Measurements from ENCODE around the gene LRRC36. TPM values are rescaled to one million over a fixed set of nuclear protein-coding genes. Genes with fewer than 3 reads are reported as not detected.
"Not testable (repeated sequence)": the region's sequence is repeated elsewhere in the genome, so short reads cannot be mapped to it uniquely, and the experiment has no call there.

The LRRC36 gene
- total and polyA plus RNA-seq, 10 donors, result 0.46 to 2.3 (median 0.74) TPM; not detected in 3

DNA sequence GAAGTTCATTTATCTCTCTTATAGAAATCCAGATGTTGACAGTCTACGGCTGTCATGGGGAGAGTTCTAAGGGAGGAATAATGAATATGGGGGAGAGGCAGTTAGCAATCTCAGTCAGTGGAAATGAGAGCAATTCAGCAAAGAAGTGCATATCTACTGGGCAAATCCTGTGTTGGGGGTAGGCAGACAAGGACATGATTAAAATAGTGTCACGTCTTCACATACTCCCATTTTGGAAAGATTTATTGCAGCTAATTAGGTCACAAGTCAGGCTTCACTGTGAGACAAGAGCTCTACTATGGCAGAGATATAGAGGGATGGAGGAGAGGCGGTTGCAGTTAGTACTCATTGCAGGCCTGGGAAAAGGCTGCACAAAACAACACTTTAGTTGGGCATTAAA is 29.8 kb downstream of the LRRC36 start:
- no peaks in the 10 kb centered on the region for H3K9me3 ChIP-seq
- no peaks in the 10 kb centered on the region for H3K27me3 ChIP-seq (replicated peaks in 1 of 7)
- no peak overlapping the region for H3K27ac ChIP-seq
- intact Hi-C loops (cut with DNase I; ENCODE audit: low total_unique reads), result no loop called here
- H3K4me1 ChIP-seq, result peaks cover 0 to 9% (median 3%) of the 10 kb centered on the region in 6 donors
- TF ChIP-seq POLR2A (IDR thresholded peaks at IDR 0.05) (no peak), POLR2AphosphoS5 (IDR thresholded peaks at IDR 0.05) (no peak)
- TF ChIP-seq, protein P1, sequence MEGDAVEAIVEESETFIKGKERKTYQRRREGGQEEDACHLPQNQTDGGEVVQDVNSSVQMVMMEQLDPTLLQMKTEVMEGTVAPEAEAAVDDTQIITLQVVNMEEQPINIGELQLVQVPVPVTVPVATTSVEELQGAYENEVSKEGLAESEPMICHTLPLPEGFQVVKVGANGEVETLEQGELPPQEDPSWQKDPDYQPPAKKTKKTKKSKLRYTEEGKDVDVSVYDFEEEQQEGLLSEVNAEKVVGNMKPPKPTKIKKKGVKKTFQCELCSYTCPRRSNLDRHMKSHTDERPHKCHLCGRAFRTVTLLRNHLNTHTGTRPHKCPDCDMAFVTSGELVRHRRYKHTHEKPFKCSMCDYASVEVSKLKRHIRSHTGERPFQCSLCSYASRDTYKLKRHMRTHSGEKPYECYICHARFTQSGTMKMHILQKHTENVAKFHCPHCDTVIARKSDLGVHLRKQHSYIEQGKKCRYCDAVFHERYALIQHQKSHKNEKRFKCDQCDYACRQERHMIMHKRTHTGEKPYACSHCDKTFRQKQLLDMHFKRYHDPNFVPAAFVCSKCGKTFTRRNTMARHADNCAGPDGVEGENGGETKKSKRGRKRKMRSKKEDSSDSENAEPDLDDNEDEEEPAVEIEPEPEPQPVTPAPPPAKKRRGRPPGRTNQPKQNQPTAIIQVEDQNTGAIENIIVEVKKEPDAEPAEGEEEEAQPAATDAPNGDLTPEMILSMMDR (IDR thresholded peaks at IDR 0.05 in 8 of 11, conservative IDR thresholded peaks at IDR 0.05 in 3 of 11), result no peak
- H3K36me3 ChIP-seq, result no peaks in the 10 kb centered on the region
- H3K4me3 ChIP-seq, result no peak overlapping the region
- DNase-seq, result no peak
- WGBS, 5 donors, result 69 to 83% (median 81%) methylated on average over 3 of the region's 3 CpGs

DNA sequence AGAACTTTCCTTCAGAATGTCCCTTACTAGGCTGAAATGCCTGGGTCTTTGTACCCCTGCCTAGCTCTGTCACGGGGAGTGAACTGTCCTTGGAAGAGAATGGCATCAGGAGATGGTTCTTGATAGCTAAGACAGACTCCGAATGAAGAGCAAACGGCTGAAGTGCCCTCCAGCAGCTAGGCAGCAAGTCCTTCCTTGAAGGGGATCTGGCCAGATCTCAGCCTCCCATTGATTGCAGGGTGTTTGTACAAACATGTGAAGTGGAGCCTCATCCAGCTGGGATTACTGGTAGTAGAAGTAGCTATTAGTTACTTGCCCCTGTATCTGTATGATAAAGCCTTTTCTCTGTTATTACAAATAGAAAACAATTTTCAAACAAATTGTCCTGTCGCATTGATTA is 30.9 kb downstream of the LRRC36 start:
- H3K36me3 ChIP-seq, result no peaks in the 10 kb centered on the region
- no peaks in the 10 kb centered on the region for H3K9me3 ChIP-seq
- peaks cover 0 to 9% (median 3%) of the 10 kb centered on the region in 6 donors for H3K4me1 ChIP-seq
- no peak for DNase-seq
- no peak for TF ChIP-seq POLR2A (IDR thresholded peaks at IDR 0.05)
- TF ChIP-seq POLR2AphosphoS5 (IDR thresholded peaks at IDR 0.05), result no peak
- TF ChIP-seq, protein P1 (IDR thresholded peaks at IDR 0.05 in 8 of 11, conservative IDR thresholded peaks at IDR 0.05 in 3 of 11), result no peak
- WGBS, 5 donors, result 66 to 77% (median 69%) methylated on average over 4 of the region's 4 CpGs
- H3K27ac ChIP-seq, result no peak overlapping the region
- no peaks in the 10 kb centered on the region for H3K27me3 ChIP-seq (replicated peaks in 1 of 7)
- intact Hi-C loops (cut with DNase I; ENCODE audit: low total_unique reads), result no loop called here
- no peak overlapping the region for H3K4me3 ChIP-seq

DNA sequence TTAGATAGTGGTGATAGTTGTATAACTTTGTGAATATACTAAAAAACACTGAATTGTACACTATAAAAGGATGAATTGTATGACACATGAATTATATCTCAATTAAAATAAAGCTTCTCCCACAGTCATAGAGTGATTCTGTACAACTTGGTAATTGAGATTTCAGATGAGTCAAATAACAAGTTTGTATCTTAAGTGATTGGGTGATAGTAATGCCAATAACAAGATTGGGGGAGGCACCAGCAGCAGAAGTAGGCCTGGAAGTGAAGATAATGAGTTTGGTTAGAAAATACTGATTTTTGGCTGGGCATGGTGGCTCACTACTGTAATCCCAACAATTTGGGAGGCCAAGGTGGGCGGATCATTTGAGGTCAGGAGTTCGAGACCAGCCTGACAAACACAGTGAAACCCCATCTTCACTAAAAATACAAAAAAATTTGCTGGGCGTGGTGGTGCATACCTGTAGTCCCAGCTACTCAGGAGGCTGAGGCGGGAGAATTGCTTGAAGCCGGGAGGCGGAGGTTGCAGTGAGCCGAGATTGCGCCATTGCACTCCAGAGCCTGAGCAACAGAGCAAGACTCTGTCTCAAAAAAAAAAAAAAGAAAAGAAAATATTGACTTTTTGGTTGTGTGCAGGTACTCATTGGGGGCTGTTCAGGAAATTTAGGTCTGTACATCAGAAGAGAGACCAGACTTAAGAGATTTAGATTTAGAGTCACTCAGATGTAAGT is 33.1 kb downstream of the LRRC36 start:
- H3K4me3 ChIP-seq; intact Hi-C loops (cut with DNase I; ENCODE audit: low total_unique reads); H3K36me3 ChIP-seq; DNase-seq; H3K27ac ChIP-seq; H3K9me3 ChIP-seq; H3K27me3 ChIP-seq (replicated peaks in 1 of 7): not testable (repeated sequence)
- H3K4me1 ChIP-seq, result peaks cover 2 to 14% (median 9%) of the 10 kb centered on the region in 6 donors
- WGBS, 5 donors, result 89 to 99% (median 92%) methylated on average over 8 of the region's 8 CpGs

DNA sequence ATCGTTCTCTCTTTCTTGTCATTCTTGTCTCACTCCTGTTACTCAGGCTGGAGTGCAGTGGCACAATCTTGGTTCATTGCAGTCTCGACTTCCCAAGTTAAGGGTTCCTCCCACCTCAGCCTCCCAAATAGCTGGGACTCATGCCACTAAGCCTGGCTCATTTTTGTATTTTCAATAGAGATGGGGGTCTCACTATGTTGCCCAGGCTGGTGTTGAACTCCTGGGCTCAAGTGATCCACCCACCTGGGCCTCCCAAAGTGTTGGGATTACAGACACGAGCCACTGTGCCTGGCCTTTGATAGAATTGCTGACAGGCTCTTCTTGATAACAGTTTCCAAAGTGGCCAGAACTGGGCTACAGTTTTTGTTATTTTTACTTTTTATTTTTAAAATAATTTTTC is 34.4 kb downstream of the LRRC36 start:
- Histone ChIP-seq H3K27me3 (replicated peaks in 1 of 7) (no peaks in the 10 kb centered on the region), H3K27ac (no peak overlapping the region), H3K9me3 (no peaks in the 10 kb centered on the region), H3K36me3 (no peaks in the 10 kb centered on the region), H3K4me3 (no peak overlapping the region), H3K4me1 (peaks cover 10 to 27% (median 15%) of the 10 kb centered on the region in 6 donors)
- intact Hi-C loops (cut with DNase I; ENCODE audit: low total_unique reads), result no loop called here
- TF ChIP-seq, protein P1 (IDR thresholded peaks at IDR 0.05 in 8 of 11, conservative IDR thresholded peaks at IDR 0.05 in 3 of 11), result no peak
- no peak for TF ChIP-seq POLR2AphosphoS5 (IDR thresholded peaks at IDR 0.05)
- no peak for TF ChIP-seq POLR2A (IDR thresholded peaks at IDR 0.05)
- no peak for DNase-seq
- WGBS, 5 donors, result 76 to 91% (median 82%) methylated on average over 3 of the region's 3 CpGs
